Suprapubic skin (tissue), 4 donors: ENCODE measurements around the gene TJP3. TPM values are rescaled to one million over a fixed set of nuclear protein-coding genes. Genes with fewer than 3 reads are reported as not detected.
A peak's percentile ranks its signal among the peaks of the same experiment; 100 is the strongest.

Experiments
- DNase-seq, 2 donors: peaks; one replicate each; pipeline ENCODE4 v3.0.0-alpha.2; 2019; ENCODE audit warnings: low spot score in 2 of 2
- H3K27ac ChIP-seq: fragments of 200-600 bp; sonication (generic); one replicate; pipeline ENCODE4 v1.5.1; 2019
- H3K27me3 ChIP-seq: fragments of 200-600 bp; sonication (generic); one replicate; pipeline ENCODE4 v1.5.1; 2019
- H3K36me3 ChIP-seq: fragments of 200-600 bp; sonication (generic); one replicate; pipeline ENCODE4 v1.5.1; 2019
- H3K4me1 ChIP-seq: fragments of 200-600 bp; sonication (generic); one replicate; pipeline ENCODE4 v1.5.1; 2019
- H3K4me3 ChIP-seq: fragments of 200-600 bp; sonication (generic); one replicate; pipeline ENCODE4 v1.5.1; 2019; ENCODE audit warnings: mild to moderate bottlenecking
- H3K9me3 ChIP-seq: fragments of 200-600 bp; sonication (generic); one replicate; pipeline ENCODE4 v1.5.1; 2019
- CTCF ChIP-seq, 2 donors: fragments of 200-600 bp in 1 of 2; fragments of 450-650 bp in 1 of 2; sonication (generic) in 1 of 2; IDR thresholded peaks; one replicate each; pipeline ENCODE4 v1.5.1; 2016 to 2019; ENCODE audit warnings: antibody characterized with exemption in 2 of 2, mild to moderate bottlenecking in 1 of 2, moderate library complexity in 1 of 2
- EP300 ChIP-seq: sonication (generic); formaldehyde crosslinking; IDR thresholded peaks from one replicate; pipeline ENCODE4 v1.6.1; 2017; ENCODE audit warnings: antibody characterized with exemption
- POLR2A ChIP-seq, 2 donors: fragments of 450-650 bp; IDR thresholded peaks; one replicate each; pipeline ENCODE4 v1.6.1; 2017; ENCODE audit warnings: antibody characterized with exemption in 2 of 2, mild to moderate bottlenecking in 2 of 2, moderate library complexity in 2 of 2
- POLR2AphosphoS5 ChIP-seq, 3 donors: sonication (generic); formaldehyde crosslinking; IDR thresholded peaks; one replicate each; pipeline ENCODE4 v1.6.1; 2017; ENCODE audit warnings: antibody characterized with exemption in 3 of 3
- WGBS: methylation state at CpG from one replicate; pipeline ENCODE4 v1.1.5; 2018; 5-methylcytosine and 5-hydroxymethylcytosine counted together
- total RNA-seq, 4 donors: library from RNA; depleted of rRNA; stranded (reverse); fragments of >200 nt; gene quantifications; one replicate each; pipeline ENCODE4 v1.1.0, GENCODE V29; 2016

Gene TJP3
- total RNA-seq, 4 donors from 2014 or later: 11.4 to 28.1 (median 20.1) TPM

- no peaks in the 10 kb centered on the region for H3K9me3 ChIP-seq
- peaks cover 74% of the 10 kb centered on the region for H3K27me3 ChIP-seq
- H3K4me1 ChIP-seq: peaks cover 27% of the 10 kb centered on the region
- H3K27ac ChIP-seq: no peak overlapping the region
- no peak for TF ChIP-seq EP300
- no peak for TF ChIP-seq CTCF (IDR thresholded peaks at IDR 0.05)
- no peak for TF ChIP-seq POLR2AphosphoS5 (IDR thresholded peaks at IDR 0.05)
- no peak for TF ChIP-seq POLR2A (IDR thresholded peaks at IDR 0.05)
- whole genome bisulfite sequencing: 3% methylated on average over 14 of the region's 30 CpGs
- H3K36me3 ChIP-seq: no peaks in the 10 kb centered on the region
- peak overlapping the region; percentile 37 for H3K4me3 ChIP-seq
- no peak for DNase-seq
These were observed 14.4 kb downstream of the TJP3 start for GRCh38 chr19:3722443-3723109.

GRCh38 chr19:3723110-3723488 lies 14.9 kb downstream of the TJP3 start:
- Histone ChIP-seq H3K27me3 (peaks cover 74% of the 10 kb centered on the region), H3K27ac (no peak overlapping the region), H3K36me3 (no peaks in the 10 kb centered on the region), H3K9me3 (no peaks in the 10 kb centered on the region), H3K4me3 (no peak overlapping the region), H3K4me1 (peaks cover 27% of the 10 kb centered on the region)
- TF ChIP-seq CTCF (IDR thresholded peaks at IDR 0.05) (no peak), POLR2A (IDR thresholded peaks at IDR 0.05) (no peak), POLR2AphosphoS5 (IDR thresholded peaks at IDR 0.05) (no peak), EP300 (no peak)
- WGBS: 79% methylated on average over 5 of the region's 5 CpGs
- no peak for DNase-seq

- TF ChIP-seq CTCF (IDR thresholded peaks at IDR 0.05) (no peak), POLR2A (IDR thresholded peaks at IDR 0.05) (no peak), POLR2AphosphoS5 (IDR thresholded peaks at IDR 0.05) (no peak), EP300 (no peak)
- H3K36me3 ChIP-seq: no peaks in the 10 kb centered on the region
- no peaks in the 10 kb centered on the region for H3K9me3 ChIP-seq
- peaks cover 25% of the 10 kb centered on the region for H3K4me1 ChIP-seq
- 37% methylated on average over 8 of the region's 8 CpGs for WGBS
- peaks cover 66% of the 10 kb centered on the region for H3K27me3 ChIP-seq
- H3K27ac ChIP-seq: no peak overlapping the region
- no peak overlapping the region for H3K4me3 ChIP-seq
- DNase-seq: no peak
These were observed 15.7 kb downstream of the TJP3 start for GRCh38 chr19:3723883-3724282.

- 53% methylated on average over 2 of the region's 3 CpGs for WGBS
- DNase-seq: no peak
- H3K27me3 ChIP-seq: peaks cover 56% of the 10 kb centered on the region
These were observed 16.9 kb downstream of the TJP3 start for GRCh38 chr19:3725121-3725520.

More at GRCh38 chr19:3725121-3725520, 16.9 kb downstream of the TJP3 start:
- Histone ChIP-seq H3K9me3 (no peaks in the 10 kb centered on the region), H3K27ac (no peak overlapping the region), H3K4me3 (no peak overlapping the region), H3K36me3 (no peaks in the 10 kb centered on the region), H3K4me1 (peaks cover 23% of the 10 kb centered on the region)
- TF ChIP-seq POLR2AphosphoS5 (IDR thresholded peaks at IDR 0.05) (no peak), EP300 (no peak), POLR2A (IDR thresholded peaks at IDR 0.05) (no peak), CTCF (IDR thresholded peaks at IDR 0.05) (no peak)
